Lung (tissue), 12 donors: ENCODE data around the gene CENPC. TPM values are rescaled to one million over a fixed set of nuclear protein-coding genes. Genes with fewer than 3 reads are reported as not detected.
"Not testable (repeated sequence)": the region's sequence is repeated elsewhere in the genome, so short reads cannot be mapped to it uniquely, and the experiment has no call there.

Source experiments
- ATAC-seq: fragments of 200-7000 bp; cut with Tn5 transposase; one replicate; pipeline ENCODE4 v1.9.1; 2020; ENCODE audit warnings: moderate number of reproducible peaks; ENCODE audit not compliant: insufficient read depth, low FRiP score
- DNase-seq, 3 donors: peaks; one replicate each; pipeline ENCODE4 v3.0.0-alpha.2; 2013 to 2017
- H3K27ac ChIP-seq, 2 donors: one replicate each; pipeline ENCODE4 v1.5.1; 2013; ENCODE audit warnings: mild to moderate bottlenecking in 2 of 2, moderate library complexity in 2 of 2, control low read depth in 1 of 2, inconsistent platforms in 1 of 2, low read depth in 1 of 2, low read length in 1 of 2
- H3K27me3 ChIP-seq, 3 donors: one replicate each; pipeline ENCODE4 v1.5.1; 2013; ENCODE audit warnings: low read length in 2 of 3; ENCODE audit not compliant: control insufficient read depth in 3 of 3, insufficient read depth in 3 of 3
- H3K36me3 ChIP-seq, 4 donors: one replicate each; pipeline ENCODE4 v1.5.1; 2013; ENCODE audit warnings: low read length in 4 of 4, mild to moderate bottlenecking in 1 of 4, moderate library complexity in 1 of 4; ENCODE audit not compliant: control insufficient read depth in 4 of 4, insufficient read depth in 4 of 4
- H3K4me1 ChIP-seq, 5 donors: one replicate each; pipeline ENCODE4 v1.5.1; 2013; ENCODE audit warnings: low read length in 5 of 5, mild to moderate bottlenecking in 2 of 5, moderate library complexity in 1 of 5; ENCODE audit not compliant: control insufficient read depth in 5 of 5, insufficient read depth in 5 of 5
- H3K4me3 ChIP-seq: one replicate; pipeline ENCODE4 v1.5.1; 2013; ENCODE audit warnings: mild to moderate bottlenecking, control low read depth, moderate library complexity
- H3K9ac ChIP-seq, 2 donors: one replicate each; pipeline ENCODE4 v1.5.1; 2013; ENCODE audit warnings: low read length in 2 of 2, control low read depth in 1 of 2; ENCODE audit not compliant: insufficient read depth in 1 of 2
- H3K9me3 ChIP-seq, 4 donors: one replicate each; pipeline ENCODE4 v1.5.1; 2013; ENCODE audit warnings: low read length in 3 of 4, mild to moderate bottlenecking in 1 of 4, moderate library complexity in 1 of 4; ENCODE audit not compliant: control insufficient read depth in 4 of 4, insufficient read depth in 3 of 4
- WGBS, 2 donors: extraction: QIAGEN DNeasy Blood & Tissue Kit; methylation state at CpG; one replicate each; pipeline ENCODE4 v1.1.7; 2013; 5-methylcytosine and 5-hydroxymethylcytosine counted together
- polyA plus RNA-seq, 2 donors: library from polyadenylated mRNA; stranded (reverse); fragments of 200-250 nt; gene quantifications; one replicate each; pipeline ENCODE4 v1.2.1, GENCODE V29; 2013
- total RNA-seq, 2 donors: library from RNA; depleted of rRNA in 1 of 2; stranded (reverse); fragments of >200 nt in 1 of 2; gene quantifications; one replicate each; pipeline ENCODE4 v1.2.1, GENCODE V29; 2014 to 2021
- TF ChIP-seq, protein P1 (sequence below): IDR thresholded peaks from 2 replicates; pipeline ENCODE4 v1.5.1; 2012; ENCODE audit warnings: mild to moderate bottlenecking; ENCODE audit errors: control extremely low read depth, extremely low read depth
- donor health status: control.
- donor health status: control.
- donor health status: Bipolar disorder and iron deficiency.
- donor health status: healthy.
- donor health status: DM: yes; HTN: yes; CAD: no.

CENPC gene
- total and polyA plus RNA-seq, 4 donors = 4.2 to 57.1 (median 9.8) TPM

- TF ChIP-seq, protein P1, sequence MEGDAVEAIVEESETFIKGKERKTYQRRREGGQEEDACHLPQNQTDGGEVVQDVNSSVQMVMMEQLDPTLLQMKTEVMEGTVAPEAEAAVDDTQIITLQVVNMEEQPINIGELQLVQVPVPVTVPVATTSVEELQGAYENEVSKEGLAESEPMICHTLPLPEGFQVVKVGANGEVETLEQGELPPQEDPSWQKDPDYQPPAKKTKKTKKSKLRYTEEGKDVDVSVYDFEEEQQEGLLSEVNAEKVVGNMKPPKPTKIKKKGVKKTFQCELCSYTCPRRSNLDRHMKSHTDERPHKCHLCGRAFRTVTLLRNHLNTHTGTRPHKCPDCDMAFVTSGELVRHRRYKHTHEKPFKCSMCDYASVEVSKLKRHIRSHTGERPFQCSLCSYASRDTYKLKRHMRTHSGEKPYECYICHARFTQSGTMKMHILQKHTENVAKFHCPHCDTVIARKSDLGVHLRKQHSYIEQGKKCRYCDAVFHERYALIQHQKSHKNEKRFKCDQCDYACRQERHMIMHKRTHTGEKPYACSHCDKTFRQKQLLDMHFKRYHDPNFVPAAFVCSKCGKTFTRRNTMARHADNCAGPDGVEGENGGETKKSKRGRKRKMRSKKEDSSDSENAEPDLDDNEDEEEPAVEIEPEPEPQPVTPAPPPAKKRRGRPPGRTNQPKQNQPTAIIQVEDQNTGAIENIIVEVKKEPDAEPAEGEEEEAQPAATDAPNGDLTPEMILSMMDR = no peak
- no peak for DNase-seq
- Histone ChIP-seq H3K36me3 (peaks cover 1 to 35% (median 21%) of the 10 kb centered on the region in 4 donors), H3K4me1 (peaks cover 0 to 15% (median 0%) of the 10 kb centered on the region in 5 donors), H3K9me3 (no peaks in the 10 kb centered on the region), H3K27ac (no peak overlapping the region), H3K9ac (no peak overlapping the region), H3K4me3 (no peak overlapping the region), H3K27me3 (no peaks in the 10 kb centered on the region)
- WGBS, 2 donors = 31 to 37% methylated on average over 1 of the region's 1 CpG
- ATAC-seq = no peak
Observed at GRCh38 chr4:67542076-67542475, 3.2 kb downstream of the CENPC start.

DNA sequence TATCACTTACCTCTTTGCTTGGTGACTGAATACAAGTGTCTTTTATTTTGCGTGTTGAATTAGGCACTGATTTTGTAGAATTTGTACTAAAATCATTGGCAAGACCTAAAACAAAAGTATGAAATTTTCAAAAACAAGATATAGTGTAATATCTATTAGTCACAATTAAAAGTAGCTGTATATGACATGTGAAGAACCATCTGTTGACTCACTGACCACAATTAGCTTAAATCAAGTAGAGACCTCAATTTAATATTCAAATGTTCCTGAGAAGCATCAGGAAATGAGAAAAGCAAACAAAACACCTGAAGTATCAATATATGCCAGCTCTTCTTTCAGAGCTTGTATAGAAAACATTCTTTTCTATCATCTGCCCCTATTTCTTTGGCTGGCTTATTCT lies 5.5 kb downstream of the CENPC start:
- peaks cover 3 to 34% (median 24%) of the 10 kb centered on the region in 4 donors for H3K36me3 ChIP-seq

DNA sequence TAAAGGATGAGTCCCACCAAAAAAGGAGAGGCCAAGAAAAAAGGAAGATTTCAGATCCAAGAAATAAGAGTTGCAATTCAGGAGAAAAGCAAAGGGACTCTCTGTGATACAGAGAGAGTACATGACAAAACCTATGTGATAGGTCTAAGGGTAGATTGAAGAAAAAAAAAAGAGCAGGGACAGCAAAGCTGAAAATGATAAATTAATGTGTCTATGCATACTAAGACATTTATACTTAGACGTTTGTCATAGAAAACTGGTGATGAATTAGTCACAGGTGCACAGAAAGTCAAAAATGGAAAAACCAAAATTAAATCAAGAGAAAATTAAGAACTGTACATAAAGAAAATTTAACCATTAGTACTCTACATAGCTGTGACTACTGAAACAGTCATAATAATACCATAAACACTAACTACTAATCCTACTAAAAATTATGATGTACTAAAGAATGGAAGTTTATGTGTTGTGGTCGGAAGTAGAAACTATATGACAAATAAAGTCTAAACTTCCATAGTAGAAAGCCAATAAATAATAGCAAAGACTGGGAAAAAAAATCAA lies 9.9 kb downstream of the CENPC start:
- no peak overlapping the region for H3K27ac ChIP-seq
- 88 to 93% methylated on average over 2 of the region's 2 CpGs for WGBS, 2 donors
- H3K9ac ChIP-seq = no peak overlapping the region
- DNase-seq (no peak), ATAC-seq (no peak)
- no peaks in the 10 kb centered on the region for H3K9me3 ChIP-seq
- H3K27me3 ChIP-seq = no peaks in the 10 kb centered on the region
- no peak overlapping the region for H3K4me3 ChIP-seq
- TF ChIP-seq, protein P1 = no peak
- H3K4me1 ChIP-seq = peaks cover 0 to 3% (median 0%) of the 10 kb centered on the region in 5 donors
- H3K36me3 ChIP-seq = peaks cover 13 to 44% (median 27%) of the 10 kb centered on the region in 4 donors

More for the DNA sequence above, 5.5 kb downstream of the CENPC start:
- ATAC-seq = no peak
- no peaks in the 10 kb centered on the region for H3K9me3 ChIP-seq
- H3K27ac ChIP-seq = no peak overlapping the region
- WGBS, 2 donors = 95 to 100% methylated on average over 1 of the region's 1 CpG
- H3K27me3 ChIP-seq = no peaks in the 10 kb centered on the region
- TF ChIP-seq, protein P1 = no peak
- H3K9ac ChIP-seq = no peak overlapping the region
- H3K4me3 ChIP-seq = no peak overlapping the region
- no peak for DNase-seq
- peaks cover 0 to 15% (median 0%) of the 10 kb centered on the region in 5 donors for H3K4me1 ChIP-seq

DNA sequence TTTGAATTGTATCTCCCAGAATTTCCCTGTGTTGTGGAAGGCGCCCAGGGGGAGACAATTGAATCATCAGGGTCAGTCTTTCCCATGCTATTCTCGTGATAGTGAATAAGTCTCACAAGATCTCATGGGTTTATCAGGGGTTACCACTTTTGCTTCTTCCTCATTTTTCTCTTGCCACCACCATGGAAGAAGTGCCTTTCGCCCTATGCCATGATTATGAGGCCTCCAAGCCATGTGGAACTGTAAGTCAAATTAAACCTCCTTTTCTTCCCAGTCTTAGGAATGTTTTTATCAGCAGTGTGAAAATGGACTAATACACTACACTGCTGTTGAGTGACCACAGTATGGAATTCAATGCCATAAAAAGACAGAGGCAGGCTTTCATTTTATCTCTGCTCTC lies 12.2 kb downstream of the CENPC start:
- no peak overlapping the region for H3K9ac ChIP-seq
- H3K4me3 ChIP-seq = no peak overlapping the region
- TF ChIP-seq, protein P1 = no peak
- H3K27me3 ChIP-seq = no peaks in the 10 kb centered on the region
- H3K27ac ChIP-seq = no peak overlapping the region
- WGBS, 2 donors = 98 to 99% methylated on average over 3 of the region's 3 CpGs
- H3K36me3 ChIP-seq = peaks cover 16 to 38% (median 21%) of the 10 kb centered on the region in 4 donors
- peaks cover 0 to 3% (median 0%) of the 10 kb centered on the region in 5 donors for H3K4me1 ChIP-seq
- no peaks in the 10 kb centered on the region for H3K9me3 ChIP-seq
- no peak for ATAC-seq
- no peak for DNase-seq

- not testable (repeated sequence) for H3K4me1 ChIP-seq, H3K4me3 ChIP-seq, H3K9me3 ChIP-seq, DNase-seq, ATAC-seq, H3K27me3 ChIP-seq, H3K27ac ChIP-seq, H3K9ac ChIP-seq
- WGBS, 2 donors = 93 to 95% methylated on average over 4 of the region's 4 CpGs
- peaks cover 13 to 35% (median 19%) of the 10 kb centered on the region in 4 donors for H3K36me3 ChIP-seq
Observed at GRCh38 chr4:67532397-67532796, 12.9 kb downstream of the CENPC start.
